HUES6 (cell line): ENCODE data around the gene GABPA.
"Not testable (repeated sequence)": the region's sequence is repeated elsewhere in the genome, so short reads cannot be mapped to it uniquely, and the experiment has no call there.

ENCODE experiments used
- H3K27ac ChIP-seq: 2 replicates; pipeline ENCODE4 v1.7.0; 2013; ENCODE audit warnings: low read depth, mild to moderate bottlenecking, low read length, inconsistent platforms
- H3K27me3 ChIP-seq: 2 replicates; pipeline ENCODE4 v1.6.1; 2013; ENCODE audit warnings: low read length; ENCODE audit not compliant: control insufficient read depth, insufficient read depth
- H3K36me3 ChIP-seq: 2 replicates; pipeline ENCODE4 v1.6.1; 2013; ENCODE audit warnings: low read length; ENCODE audit not compliant: control insufficient read depth, insufficient read depth
- H3K4me1 ChIP-seq: 2 replicates; pipeline ENCODE4 v1.6.1; 2013; ENCODE audit warnings: low read length; ENCODE audit not compliant: control insufficient read depth, insufficient read depth
- H3K4me3 ChIP-seq: 2 replicates; pipeline ENCODE4 v1.5.1; 2013; ENCODE audit warnings: low read depth, low read length
- H3K9ac ChIP-seq: one replicate; pipeline ENCODE4 v1.6.1; 2013; ENCODE audit warnings: mild to moderate bottlenecking, low read length
- H3K9me3 ChIP-seq: 2 replicates; pipeline ENCODE4 v1.6.1; 2013; ENCODE audit warnings: low read depth, low read length; ENCODE audit not compliant: control insufficient read depth, insufficient read depth

GABPA gene

DNA sequence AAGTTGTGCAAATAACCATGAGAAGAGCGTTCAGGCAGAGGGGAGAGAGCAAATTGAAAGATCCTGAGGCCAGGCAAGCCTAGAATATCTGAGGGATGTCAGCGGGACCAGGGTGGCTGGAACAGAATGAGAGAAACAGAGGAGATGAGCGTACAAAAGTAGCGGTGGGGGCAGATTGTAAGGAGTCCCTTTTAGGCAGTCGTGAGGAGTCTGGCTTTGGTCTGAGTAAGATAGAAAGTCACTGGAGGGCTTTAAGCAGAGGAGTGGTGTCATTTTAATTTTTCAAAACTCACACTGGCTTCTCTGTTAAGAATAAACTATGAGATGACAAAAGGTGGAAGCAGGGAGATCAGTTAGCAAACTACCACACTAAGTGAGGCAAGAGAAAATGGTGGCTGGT lies 24.2 kb upstream of the GABPA start:
- Histone ChIP-seq H3K36me3 (no peaks in the 10 kb centered on the region), H3K9me3 (no peaks in the 10 kb centered on the region), H3K27me3 (no peaks in the 10 kb centered on the region), H3K27ac (no peak overlapping the region), H3K9ac (no peak overlapping the region), H3K4me3 (no peak overlapping the region), H3K4me1 (no peaks in the 10 kb centered on the region)

DNA sequence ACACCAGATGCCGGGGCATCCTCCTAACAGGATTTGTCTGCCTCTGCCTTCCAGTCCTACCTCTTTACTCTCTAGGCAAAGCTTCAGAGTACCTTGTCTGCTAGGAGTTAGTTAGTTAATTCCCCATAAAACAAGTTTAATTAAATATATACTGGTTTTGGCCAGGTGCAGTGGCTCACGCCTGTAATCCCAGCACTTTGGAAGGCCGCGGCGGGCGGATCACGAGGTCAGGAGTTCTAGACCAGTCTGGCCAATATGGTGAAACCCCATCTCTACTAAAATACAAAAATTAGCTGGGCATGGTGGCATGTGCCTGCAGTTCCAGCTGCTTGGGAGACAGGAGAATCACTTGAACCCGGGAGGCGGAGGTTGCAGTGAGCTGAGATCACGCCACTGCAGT lies 20.7 kb upstream of the GABPA start:
- not testable (repeated sequence) for H3K36me3 ChIP-seq, H3K27ac ChIP-seq, H3K9me3 ChIP-seq, H3K4me3 ChIP-seq, H3K9ac ChIP-seq, H3K4me1 ChIP-seq, H3K27me3 ChIP-seq

DNA sequence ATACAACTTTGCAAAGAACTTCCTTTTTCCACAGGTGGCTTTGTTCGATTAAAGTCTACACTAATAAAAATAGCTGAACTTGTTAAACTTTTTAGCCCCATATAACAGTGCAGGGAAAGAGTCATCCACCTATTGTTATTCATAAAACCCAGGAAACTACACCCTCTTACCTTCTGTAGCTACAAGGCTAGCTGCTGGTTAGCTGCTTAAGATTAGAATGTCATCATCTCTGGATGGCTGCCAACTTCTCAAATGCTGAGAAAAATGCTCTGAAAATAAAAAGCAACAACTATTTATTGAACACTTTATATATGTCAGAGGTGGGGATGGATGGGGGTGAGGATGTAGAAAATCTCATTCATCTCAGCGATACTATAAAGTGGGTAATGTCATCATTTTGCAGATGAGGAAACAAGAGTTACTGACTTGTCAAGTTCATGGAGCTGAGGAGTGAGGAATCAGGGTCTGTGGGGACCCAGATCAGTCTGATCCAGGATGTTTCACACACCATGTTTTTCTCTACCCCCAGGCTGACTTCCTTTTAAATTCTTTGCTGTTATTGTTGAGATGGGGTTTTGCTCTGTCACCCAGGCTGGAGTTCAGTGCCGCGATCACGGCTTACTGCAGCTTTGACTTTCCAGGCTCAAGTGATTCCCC lies 17.2 kb upstream of the GABPA start:
- Histone ChIP-seq H3K36me3 (peaks cover 8% of the 10 kb centered on the region), H3K9me3 (no peaks in the 10 kb centered on the region), H3K27ac (peak overlapping the region; percentile 28; the same call in 1 of the 2 replicates), H3K4me3 (no peak overlapping the region), H3K27me3 (no peaks in the 10 kb centered on the region), H3K4me1 (peaks cover 8% of the 10 kb centered on the region), H3K9ac (no peak overlapping the region)

DNA sequence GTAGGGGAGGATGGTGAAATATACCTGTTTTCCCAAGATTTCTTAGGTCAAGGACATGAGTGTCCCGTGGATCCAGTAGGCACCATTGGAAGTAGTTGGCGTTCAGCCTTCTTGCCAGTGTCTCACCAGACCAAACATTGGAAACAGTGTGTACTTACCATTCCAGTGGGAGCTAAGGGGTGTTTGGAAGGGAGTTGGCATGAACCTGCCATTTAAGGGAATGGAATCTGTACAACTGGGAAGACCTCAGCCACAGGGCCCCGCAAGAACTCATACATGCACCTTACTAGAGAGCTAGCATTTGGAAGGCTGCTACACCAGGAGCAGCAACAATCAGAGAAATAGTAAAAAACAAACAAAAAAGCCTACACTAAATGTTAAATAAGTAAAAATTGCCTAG lies 12.8 kb upstream of the GABPA start:
- Histone ChIP-seq H3K9ac (no peak overlapping the region), H3K36me3 (peaks cover 51% of the 10 kb centered on the region), H3K27ac (no peak overlapping the region), H3K9me3 (no peaks in the 10 kb centered on the region), H3K4me1 (peaks cover 8% of the 10 kb centered on the region), H3K4me3 (no peak overlapping the region), H3K27me3 (no peaks in the 10 kb centered on the region)

DNA sequence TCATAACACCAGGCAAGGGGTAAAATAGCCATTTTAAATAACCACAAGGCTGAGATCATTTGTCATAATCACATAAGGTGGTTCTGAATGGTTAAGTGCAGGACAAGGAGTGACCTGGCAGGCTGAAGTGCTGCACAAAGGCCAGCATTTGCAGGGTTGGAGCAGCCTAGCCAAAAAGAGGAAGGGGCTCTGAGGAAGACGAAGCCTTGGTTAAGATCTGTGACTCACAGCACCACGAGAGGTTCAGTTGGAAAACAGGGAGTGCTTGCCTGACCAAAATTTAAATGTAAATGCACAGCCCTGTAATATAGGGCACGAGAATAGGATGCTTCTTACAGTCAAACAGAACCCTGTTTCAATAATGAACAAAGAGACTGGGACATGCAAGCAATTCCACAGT lies 12.1 kb upstream of the GABPA start:
- Histone ChIP-seq H3K9ac (no peak overlapping the region), H3K27ac (no peak overlapping the region), H3K4me3 (no peak overlapping the region), H3K9me3 (no peaks in the 10 kb centered on the region), H3K36me3 (peaks cover 57% of the 10 kb centered on the region), H3K27me3 (no peaks in the 10 kb centered on the region), H3K4me1 (peaks cover 3% of the 10 kb centered on the region)

DNA sequence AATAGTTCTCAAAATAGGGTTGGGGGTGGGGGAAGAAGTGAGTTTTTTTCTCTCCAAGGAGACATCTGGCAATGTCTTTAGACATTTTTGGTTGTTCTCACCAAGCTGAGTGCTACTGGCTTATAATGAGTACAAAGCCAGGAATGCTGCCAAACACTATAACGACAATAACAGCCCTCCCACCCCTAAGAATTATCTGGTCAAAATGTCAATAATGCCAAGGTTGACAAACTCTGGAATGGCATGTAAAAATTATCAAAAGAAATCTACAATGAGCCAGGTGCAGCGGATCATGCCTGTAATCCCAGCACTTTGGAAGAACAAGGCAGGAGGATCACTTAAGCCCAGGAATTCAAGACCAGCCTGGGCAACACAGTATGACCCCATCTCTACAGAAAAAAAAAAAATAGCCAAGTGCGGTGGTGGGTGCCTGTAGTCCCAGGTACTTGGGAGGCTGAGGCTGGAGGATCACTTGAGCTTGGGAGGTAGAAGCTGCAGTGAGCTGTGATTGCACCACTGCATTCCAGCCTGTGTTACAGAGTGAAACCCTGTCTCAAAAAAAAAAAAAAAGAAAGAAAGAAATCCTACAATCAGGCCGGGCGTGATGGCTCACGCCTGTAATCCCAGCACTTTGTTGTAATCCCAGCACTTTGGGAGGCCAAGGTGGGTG lies 2.5 kb upstream of the GABPA start:
- Histone ChIP-seq H3K9ac (no peak overlapping the region), H3K4me1 (peaks cover 6% of the 10 kb centered on the region; the same call in 1 of the 2 replicates), H3K9me3 (no peaks in the 10 kb centered on the region), H3K27ac (no peak overlapping the region), H3K4me3 (no peak overlapping the region), H3K36me3 (peaks cover 31% of the 10 kb centered on the region), H3K27me3 (no peaks in the 10 kb centered on the region)

DNA sequence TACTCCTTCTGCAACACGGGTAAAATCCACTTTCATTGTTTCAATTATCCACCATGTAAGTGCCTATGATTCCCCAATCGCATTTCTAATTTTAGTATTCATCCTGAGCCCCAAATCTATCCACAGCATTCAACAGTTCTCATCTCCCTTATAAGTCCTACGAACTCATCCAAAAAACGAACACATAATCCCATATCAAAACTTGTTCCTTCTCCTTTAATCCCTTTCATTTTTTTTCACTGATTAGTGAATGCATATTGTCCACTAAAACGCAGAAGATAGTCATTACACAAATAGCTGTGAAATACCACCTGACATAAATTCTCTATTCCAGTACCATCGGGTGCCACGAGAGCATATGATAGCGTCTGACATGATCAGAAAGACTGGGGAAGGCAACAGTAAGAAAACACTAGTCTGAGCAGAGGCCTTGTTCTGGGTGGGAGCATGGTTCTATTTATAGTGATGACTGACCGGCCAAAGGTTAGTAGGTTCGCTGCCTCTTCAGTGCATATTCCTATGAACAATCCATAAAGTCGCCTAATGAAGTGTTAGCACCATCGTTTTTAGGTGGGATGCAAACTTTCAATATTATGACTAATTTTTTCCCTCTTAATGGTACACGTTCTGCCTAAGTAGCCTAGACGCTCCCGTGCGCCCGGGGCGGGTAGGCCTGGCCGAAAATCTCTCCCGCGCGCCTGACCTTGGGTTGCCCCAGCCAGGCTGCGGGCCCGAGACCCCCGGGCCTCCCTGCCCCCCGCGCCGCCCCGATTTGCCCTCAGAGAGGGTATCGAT lies 716 bp upstream of the GABPA start:
- H3K36me3 ChIP-seq = peaks cover 13% of the 10 kb centered on the region
- H3K4me1 ChIP-seq = peaks cover 6% of the 10 kb centered on the region; the same call in 1 of the 2 replicates
- H3K27ac ChIP-seq = peak overlapping the region; percentile 49; the same call in 1 of the 2 replicates
- H3K27me3 ChIP-seq = no peaks in the 10 kb centered on the region
- peak overlapping the region; percentile 100 for H3K9ac ChIP-seq
- H3K4me3 ChIP-seq = peak overlapping the region; percentile 98
- no peaks in the 10 kb centered on the region for H3K9me3 ChIP-seq

DNA sequence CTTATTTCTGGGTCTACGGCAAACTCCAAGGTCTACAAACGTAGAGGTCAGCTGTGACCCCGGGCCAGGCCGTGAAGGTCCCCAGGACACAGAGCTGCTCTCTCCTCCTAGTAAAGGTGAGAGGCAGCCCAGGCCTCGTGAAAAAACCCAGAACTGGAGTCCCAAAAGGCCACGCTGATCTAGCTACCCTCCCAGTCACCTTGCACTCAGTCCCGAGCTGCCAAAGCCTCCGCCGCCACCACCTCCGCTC lies 193 bp upstream of the GABPA start:
- no peaks in the 10 kb centered on the region for H3K9me3 ChIP-seq
- peaks cover 6% of the 10 kb centered on the region; the same call in 1 of the 2 replicates for H3K4me1 ChIP-seq
- peak overlapping the region; percentile 100 for H3K9ac ChIP-seq
- H3K4me3 ChIP-seq = peak overlapping the region; percentile 98
- H3K27me3 ChIP-seq = no peaks in the 10 kb centered on the region
- peak overlapping the region; percentile 49; the same call in 1 of the 2 replicates for H3K27ac ChIP-seq
- peaks cover 8% of the 10 kb centered on the region for H3K36me3 ChIP-seq

DNA sequence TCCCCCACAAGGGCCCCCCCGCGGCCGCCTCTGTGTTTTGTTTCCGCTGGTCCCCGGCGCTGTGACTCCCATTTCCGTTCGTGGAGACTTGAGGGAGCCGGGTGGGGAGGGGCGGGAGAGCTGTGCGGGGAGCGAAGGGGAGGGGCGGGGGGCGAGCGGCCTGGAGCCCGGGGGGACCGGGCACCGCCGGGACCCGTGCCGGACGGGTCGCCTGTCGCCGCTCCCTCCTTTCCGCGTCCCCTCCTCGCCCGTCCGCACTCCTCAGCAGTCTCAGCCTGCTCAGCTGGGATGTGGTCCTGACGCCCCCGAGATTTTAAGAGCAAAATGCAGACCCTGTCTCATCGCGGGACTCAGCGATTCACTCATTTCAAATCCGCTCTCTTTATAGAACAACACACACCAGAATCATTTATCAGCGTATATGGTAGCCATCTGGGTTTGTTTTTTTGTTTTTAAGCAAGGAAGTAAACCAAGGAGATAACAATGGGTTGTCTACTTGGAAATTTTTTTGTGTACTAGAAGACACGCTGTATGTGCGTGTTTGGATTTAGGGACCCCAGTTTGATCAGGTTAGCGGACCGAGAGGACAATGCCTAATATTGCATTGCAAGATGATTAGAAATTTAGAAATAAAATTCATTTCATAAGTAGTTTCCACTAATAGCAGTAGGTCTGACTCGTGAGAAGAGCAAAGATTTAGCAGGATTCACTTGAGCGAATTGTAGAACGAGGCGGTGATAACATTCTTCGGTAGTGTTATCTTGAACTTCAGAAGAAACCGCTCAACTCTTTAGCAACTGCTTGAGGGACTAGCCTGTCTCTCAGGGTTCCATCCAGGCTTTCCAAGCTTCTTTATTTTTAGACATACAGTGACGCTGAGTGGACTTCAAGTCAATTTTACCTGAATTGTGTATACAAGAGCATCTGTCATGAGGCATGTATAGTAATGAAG lies 1.1 kb downstream of the GABPA start:
- no peaks in the 10 kb centered on the region for H3K36me3 ChIP-seq
- peak overlapping the region; percentile 97 for H3K27ac ChIP-seq
- no peaks in the 10 kb centered on the region for H3K27me3 ChIP-seq
- no peaks in the 10 kb centered on the region for H3K9me3 ChIP-seq
- peak overlapping the region; percentile 100 for H3K9ac ChIP-seq
- peaks cover 6% of the 10 kb centered on the region; the same call in 1 of the 2 replicates for H3K4me1 ChIP-seq
- H3K4me3 ChIP-seq = peak overlapping the region; percentile 98

DNA sequence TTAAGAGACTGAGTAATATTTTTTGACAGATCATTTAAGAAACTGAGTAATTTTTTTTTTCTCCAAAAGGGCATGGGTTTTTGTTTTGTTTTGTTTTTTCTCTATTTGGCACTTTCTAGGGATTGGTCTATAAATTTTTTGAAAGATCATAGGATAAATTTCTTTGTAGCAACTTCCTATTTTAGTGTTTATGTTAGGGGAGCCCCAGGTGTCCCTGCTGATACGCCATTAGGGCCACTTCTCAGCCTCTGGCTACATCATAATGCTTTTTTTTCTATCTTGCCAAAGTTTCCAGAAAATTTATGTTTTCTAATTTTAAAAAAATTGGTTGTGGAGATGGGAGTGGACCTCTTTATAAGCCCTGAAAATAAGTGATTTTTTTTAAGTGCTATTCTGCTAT lies 2.6 kb downstream of the GABPA start:
- Histone ChIP-seq H3K36me3 (no peaks in the 10 kb centered on the region; the same call in 1 of the 2 replicates), H3K27me3 (no peaks in the 10 kb centered on the region), H3K9me3 (no peaks in the 10 kb centered on the region), H3K4me1 (peaks cover 6% of the 10 kb centered on the region; the same call in 1 of the 2 replicates), H3K27ac (no peak overlapping the region), H3K4me3 (no peak overlapping the region), H3K9ac (no peak overlapping the region)
